Panc1 (cell line): ENCODE results near the gene SIL1.

ENCODE experiments used
- CTCF ChIP-seq: fragments of 450-650 bp; IDR thresholded peaks from 2 replicates; pipeline ENCODE4 v1.5.1; 2017; ENCODE audit warnings: mild to moderate bottlenecking
- POLR2AphosphoS5 ChIP-seq: IDR thresholded peaks from 2 replicates; pipeline ENCODE4 v1.6.1; 2012; ENCODE audit warnings: mild to moderate bottlenecking, low read depth, low read length, moderate library complexity
- REST ChIP-seq, 2 experiments: IDR thresholded peaks; 2 replicates each; pipeline ENCODE4 v1.6.1; 2011 to 2012; ENCODE audit warnings: low read depth in 2 of 2, control low read depth in 1 of 2, low read length in 1 of 2, mild to moderate bottlenecking in 1 of 2, moderate library complexity in 1 of 2; ENCODE audit not compliant: insufficient read depth in 1 of 2
- SIN3A ChIP-seq: IDR thresholded peaks from 2 replicates; pipeline ENCODE4 v1.6.1; 2012; ENCODE audit warnings: low read depth, mild to moderate bottlenecking, low read length, moderate library complexity, borderline replicate concordance; ENCODE audit not compliant: insufficient read depth
- TCF7L2 ChIP-seq: IDR thresholded peaks from 2 replicates; pipeline ENCODE4 v1.6.1; 2011; ENCODE audit warnings: mild to moderate bottlenecking, low read depth, low read length, inconsistent platforms

GRCh38 chr5:139199321-139199720 is 1.2 kb upstream of the SIL1 start:
- no peak for TF ChIP-seq CTCF
- no peak for TF ChIP-seq REST (IDR thresholded peaks at IDR 0.05; ENCODE audit: insufficient read depth in 1 of 2, low read depth in 2 of 2, low read length in 1 of 2)
- TF ChIP-seq POLR2AphosphoS5 = no peak
- no peak for TF ChIP-seq TCF7L2
- TF ChIP-seq SIN3A = no peak
